Ovary (tissue), 3 donors: Measurements from ENCODE around the gene COL4A1.

ENCODE experiments used
- EP300 ChIP-seq: sonication (generic); formaldehyde crosslinking; IDR thresholded peaks from one replicate; pipeline ENCODE4 v1.6.1; 2017; ENCODE audit warnings: antibody characterized with exemption
- TF ChIP-seq, protein P1 (sequence below), 3 donors: fragments of 450-650 bp in 2 of 3; fragments of 200-600 bp in 1 of 3; IDR thresholded peaks; one replicate each; pipeline versions ENCODE4 v1.5.1 to v1.8.0; 2016 to 2022; ENCODE audit warnings: antibody characterized with exemption in 3 of 3, mild to moderate bottlenecking in 1 of 3
- donor health status: DM: no; HTN: no; CAD: no.

DNA sequence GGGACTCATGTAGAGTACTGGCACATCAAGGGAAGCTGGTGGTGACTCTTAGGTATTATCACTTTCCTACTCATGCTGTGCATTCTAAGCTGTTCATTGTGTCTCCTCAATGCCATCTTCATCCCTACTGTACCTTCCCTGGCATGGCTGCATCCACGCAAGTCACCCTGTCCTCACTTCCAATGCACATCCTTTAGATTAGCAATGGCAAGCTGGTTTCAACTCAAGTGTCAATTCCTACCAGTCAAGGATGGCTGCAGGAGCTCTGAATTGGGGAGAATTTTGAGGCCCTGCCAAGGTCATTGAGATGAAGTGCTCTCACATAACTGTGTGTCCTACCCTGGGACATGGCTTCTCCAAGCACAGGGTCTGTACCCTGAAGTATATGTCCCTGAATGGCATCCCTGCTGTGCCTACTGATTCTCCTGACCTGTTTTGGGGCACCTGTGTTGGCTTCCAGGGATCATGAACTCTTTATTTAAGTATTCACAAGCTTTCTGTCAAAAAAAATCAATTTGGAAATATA is 24.6 kb downstream of the COL4A1 start:
- TF ChIP-seq, protein P1, sequence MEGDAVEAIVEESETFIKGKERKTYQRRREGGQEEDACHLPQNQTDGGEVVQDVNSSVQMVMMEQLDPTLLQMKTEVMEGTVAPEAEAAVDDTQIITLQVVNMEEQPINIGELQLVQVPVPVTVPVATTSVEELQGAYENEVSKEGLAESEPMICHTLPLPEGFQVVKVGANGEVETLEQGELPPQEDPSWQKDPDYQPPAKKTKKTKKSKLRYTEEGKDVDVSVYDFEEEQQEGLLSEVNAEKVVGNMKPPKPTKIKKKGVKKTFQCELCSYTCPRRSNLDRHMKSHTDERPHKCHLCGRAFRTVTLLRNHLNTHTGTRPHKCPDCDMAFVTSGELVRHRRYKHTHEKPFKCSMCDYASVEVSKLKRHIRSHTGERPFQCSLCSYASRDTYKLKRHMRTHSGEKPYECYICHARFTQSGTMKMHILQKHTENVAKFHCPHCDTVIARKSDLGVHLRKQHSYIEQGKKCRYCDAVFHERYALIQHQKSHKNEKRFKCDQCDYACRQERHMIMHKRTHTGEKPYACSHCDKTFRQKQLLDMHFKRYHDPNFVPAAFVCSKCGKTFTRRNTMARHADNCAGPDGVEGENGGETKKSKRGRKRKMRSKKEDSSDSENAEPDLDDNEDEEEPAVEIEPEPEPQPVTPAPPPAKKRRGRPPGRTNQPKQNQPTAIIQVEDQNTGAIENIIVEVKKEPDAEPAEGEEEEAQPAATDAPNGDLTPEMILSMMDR (IDR thresholded peaks at IDR 0.05) = no peak
- no peak for TF ChIP-seq EP300
